SK-N-MC (cell line): ENCODE data around the gene THPO.

Source experiments
- EZH2 ChIP-seq: fragments of 200-600 bp; sonication (generic); IDR thresholded peaks from one replicate; pipeline ENCODE4 v1.6.1; 2017; ENCODE audit warnings: antibody characterized with exemption
- POLR2AphosphoS5 ChIP-seq: IDR thresholded peaks from 2 replicates; pipeline ENCODE4 v1.6.1; 2012; ENCODE audit warnings: mild to moderate bottlenecking, low read depth, low read length, borderline replicate concordance

- TF ChIP-seq POLR2AphosphoS5 (no peak), EZH2 (no peak)
These were observed 48.7 kb upstream of the THPO start for GRCh38 chr3:184426691-184427141.
